ENCODE measurements around the gene ADGRD1.

The ADGRD1 gene

DNA sequence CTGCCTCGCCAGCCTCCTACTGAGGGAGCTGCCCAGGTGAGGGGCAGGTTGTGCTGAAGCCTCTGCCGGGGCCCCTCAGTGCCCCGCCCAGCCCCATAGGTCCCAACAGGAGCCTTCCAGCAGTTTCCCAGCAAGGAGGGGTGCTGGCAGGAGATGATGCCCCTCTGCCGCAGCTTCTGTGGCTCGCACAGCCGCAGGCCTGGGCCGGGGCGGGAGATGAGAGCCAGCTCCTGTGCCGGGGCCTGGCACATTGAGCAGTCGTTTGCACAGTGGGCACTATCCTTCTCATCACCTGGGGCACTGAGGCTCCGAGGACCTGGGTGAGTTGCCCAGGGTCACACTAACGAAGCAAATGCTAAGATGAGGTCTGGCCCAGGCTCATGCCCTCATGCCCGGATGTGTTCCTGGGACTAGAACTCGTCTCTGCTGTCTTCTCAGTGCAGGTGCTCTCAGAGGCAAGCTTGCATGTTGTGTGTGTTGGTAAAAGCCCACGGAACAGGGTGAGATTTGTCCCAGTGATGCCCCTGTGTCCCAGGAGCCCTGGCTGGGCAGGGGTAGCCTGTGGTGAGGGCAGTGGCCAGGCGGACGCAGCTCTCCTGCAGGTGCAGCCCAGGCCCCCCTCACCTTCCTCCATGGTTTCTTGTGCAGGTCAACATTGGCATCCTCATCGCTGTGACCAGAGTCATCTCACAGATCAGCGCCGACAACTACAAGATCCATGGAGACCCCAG is 177.5 kb downstream of the ADGRD1 start:
- no peak overlapping the region for H3K27ac ChIP-seq (ENCODE audit: low read length, poor library complexity, severe bottlenecking)
- H3K23ac ChIP-seq (ENCODE audit: low read length in 2 of 2) = no peak overlapping the region
- H3K9ac ChIP-seq (ENCODE audit: low read length) = no peak overlapping the region
- no peak overlapping the region for H4K91ac ChIP-seq (ENCODE audit: low read length)
- no peak overlapping the region for H3K4me3 ChIP-seq (ENCODE audit: insufficient read depth in 1 of 2, low read depth in 1 of 2, low read length in 2 of 2)
- no peak overlapping the region for H3K4me2 ChIP-seq (ENCODE audit: low read length, poor library complexity, severe bottlenecking)
- no peak for DNase-seq
- no peak overlapping the region for H2AFZ ChIP-seq (ENCODE audit: low read depth, low read length)
- H2BK5ac ChIP-seq (ENCODE audit: low read depth, low read length, poor library complexity, severe bottlenecking) = no peak overlapping the region
- WGBS = 88% methylated on average over 20 of the region's 20 CpGs
- no peak overlapping the region for H3K18ac ChIP-seq (ENCODE audit: low read depth in 1 of 2, low read length in 2 of 2)
- H3K4me1 ChIP-seq (ENCODE audit: control insufficient read depth, insufficient read depth, low read depth, low read length) = peaks cover 4% of the 10 kb centered on the region
- H2BK12ac ChIP-seq (ENCODE audit: low read length in 2 of 2) = no peak overlapping the region
- H3K27me3 ChIP-seq (ENCODE audit: control insufficient read depth in 1 of 2, insufficient read depth in 1 of 2, low read length in 2 of 2) = peaks cover 0 to 12% of the 10 kb centered on the region in 2 experiments
- no peaks in the 10 kb centered on the region for H3K79me1 ChIP-seq (replicated peaks; ENCODE audit: low read length, poor library complexity, severe bottlenecking)
- H3K9me3 ChIP-seq (ENCODE audit: control insufficient read depth, low read length) = no peaks in the 10 kb centered on the region
- H3K4ac ChIP-seq (ENCODE audit: low read depth in 1 of 2, low read length in 2 of 2) = no peak overlapping the region
- no peak overlapping the region for H2BK120ac ChIP-seq (ENCODE audit: low read depth, low read length)
- H2BK15ac ChIP-seq (ENCODE audit: low read depth, poor library complexity, severe bottlenecking) = no peak overlapping the region
- no peak overlapping the region for H2AK5ac ChIP-seq (ENCODE audit: low read length, severe bottlenecking)
- no peaks in the 10 kb centered on the region for H3K36me3 ChIP-seq (ENCODE audit: control insufficient read depth in 1 of 2, insufficient read depth in 2 of 2, low read depth in 1 of 2, low read length in 2 of 2)
- no peak overlapping the region for H3K14ac ChIP-seq (ENCODE audit: low read length in 2 of 2)
- no peak overlapping the region for H4K8ac ChIP-seq (ENCODE audit: low read length)

GRCh38 chr12:131131808-131132117 is 178.1 kb downstream of the ADGRD1 start:
- WGBS = 85% methylated on average over 10 of the region's 10 CpGs

DNA sequence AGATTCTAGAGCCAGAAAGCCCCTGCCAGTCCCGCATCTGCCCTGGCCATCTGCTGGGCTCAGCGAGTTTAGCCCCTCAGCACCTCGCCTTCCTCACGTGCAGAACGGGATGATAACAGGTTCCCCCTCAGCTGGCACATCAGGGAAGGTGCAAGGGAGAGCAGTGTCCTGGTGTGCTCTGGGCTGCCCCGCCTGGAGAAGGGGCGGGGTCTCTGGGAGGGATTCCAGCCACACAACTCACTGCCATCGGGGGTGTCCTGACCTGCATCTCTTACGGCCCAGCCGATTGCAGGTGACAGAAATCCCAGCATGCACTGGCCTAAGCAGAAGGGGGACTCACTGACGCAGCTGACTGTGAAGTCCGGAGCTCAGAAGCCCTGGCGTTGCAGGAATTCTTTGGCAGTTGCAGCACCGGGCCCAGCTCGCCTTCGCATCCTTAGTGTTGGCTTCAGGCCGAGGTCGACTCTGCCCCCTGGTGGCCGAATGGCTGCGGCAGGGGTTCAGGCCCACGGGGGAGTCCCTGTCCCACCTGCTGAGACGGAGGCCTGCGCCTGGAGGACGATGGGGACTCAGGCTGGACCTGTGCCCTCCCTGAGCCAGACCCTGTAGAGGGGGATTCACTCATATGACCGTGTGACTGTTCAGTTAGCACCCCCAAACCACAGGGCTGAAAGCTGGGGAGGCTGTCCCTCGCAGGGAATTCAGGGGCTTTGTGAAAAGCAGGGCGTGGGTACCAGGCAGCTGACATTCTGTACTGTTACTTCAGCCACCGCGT is 178.6 kb downstream of the ADGRD1 start:
- no peak overlapping the region for H4K91ac ChIP-seq (ENCODE audit: low read length)
- H2BK15ac ChIP-seq (ENCODE audit: low read depth, poor library complexity, severe bottlenecking) = no peak overlapping the region
- no peak overlapping the region for H2BK5ac ChIP-seq (ENCODE audit: low read depth, low read length, poor library complexity, severe bottlenecking)
- no peak overlapping the region for H2BK120ac ChIP-seq (ENCODE audit: low read depth, low read length)
- DNase-seq = peak; percentile 20
- H3K9ac ChIP-seq (ENCODE audit: low read length) = peak overlapping the region; percentile 39
- H2AFZ ChIP-seq (ENCODE audit: low read depth, low read length) = no peak overlapping the region
- no peak overlapping the region for H3K27ac ChIP-seq (ENCODE audit: low read length, poor library complexity, severe bottlenecking)
- H3K27me3 ChIP-seq (ENCODE audit: control insufficient read depth in 1 of 2, insufficient read depth in 1 of 2, low read length in 2 of 2) = peaks cover 0 to 12% of the 10 kb centered on the region in 2 experiments
- H3K9me3 ChIP-seq (ENCODE audit: control insufficient read depth, low read length) = no peaks in the 10 kb centered on the region
- H3K36me3 ChIP-seq (ENCODE audit: control insufficient read depth in 1 of 2, insufficient read depth in 2 of 2, low read depth in 1 of 2, low read length in 2 of 2) = no peaks in the 10 kb centered on the region
- H3K4me2 ChIP-seq (ENCODE audit: low read length, poor library complexity, severe bottlenecking) = peak overlapping the region; percentile 29
- no peak overlapping the region for H2AK5ac ChIP-seq (ENCODE audit: low read length, severe bottlenecking)
- no peaks in the 10 kb centered on the region for H3K79me1 ChIP-seq (replicated peaks; ENCODE audit: low read length, poor library complexity, severe bottlenecking)
- H3K4ac ChIP-seq (ENCODE audit: low read depth in 1 of 2, low read length in 2 of 2) = no peak overlapping the region
- no peak overlapping the region for H3K14ac ChIP-seq (ENCODE audit: low read length in 2 of 2)
- WGBS = 21% methylated on average over 29 of the region's 29 CpGs
- H3K18ac ChIP-seq (ENCODE audit: low read depth in 1 of 2, low read length in 2 of 2) = no peak overlapping the region
- H3K23ac ChIP-seq (ENCODE audit: low read length in 2 of 2) = no peak overlapping the region
- H3K4me1 ChIP-seq (ENCODE audit: control insufficient read depth, insufficient read depth, low read depth, low read length) = peaks cover 4% of the 10 kb centered on the region
- H4K8ac ChIP-seq (ENCODE audit: low read length) = no peak overlapping the region
- H3K4me3 ChIP-seq (ENCODE audit: insufficient read depth in 1 of 2, low read depth in 1 of 2, low read length in 2 of 2) = peak overlapping the region in 1 of 2 experiments; percentile 2
- H2BK12ac ChIP-seq (ENCODE audit: low read length in 2 of 2) = no peak overlapping the region

More at GRCh38 chr12:131131808-131132117, 178.1 kb downstream of the ADGRD1 start:
- H3K36me3 ChIP-seq (ENCODE audit: control insufficient read depth in 1 of 2, insufficient read depth in 2 of 2, low read depth in 1 of 2, low read length in 2 of 2) = no peaks in the 10 kb centered on the region
- no peak overlapping the region for H2BK5ac ChIP-seq (ENCODE audit: low read depth, low read length, poor library complexity, severe bottlenecking)
- H3K79me1 ChIP-seq (replicated peaks; ENCODE audit: low read length, poor library complexity, severe bottlenecking) = no peaks in the 10 kb centered on the region
- peaks cover 4% of the 10 kb centered on the region for H3K4me1 ChIP-seq (ENCODE audit: control insufficient read depth, insufficient read depth, low read depth, low read length)
- no peak overlapping the region for H2BK120ac ChIP-seq (ENCODE audit: low read depth, low read length)
- peaks cover 0 to 12% of the 10 kb centered on the region in 2 experiments for H3K27me3 ChIP-seq (ENCODE audit: control insufficient read depth in 1 of 2, insufficient read depth in 1 of 2, low read length in 2 of 2)
- H3K9ac ChIP-seq (ENCODE audit: low read length) = peak overlapping the region; percentile 39
- H3K27ac ChIP-seq (ENCODE audit: low read length, poor library complexity, severe bottlenecking) = no peak overlapping the region
- no peak overlapping the region for H2BK12ac ChIP-seq (ENCODE audit: low read length in 2 of 2)
- H3K4me3 ChIP-seq (ENCODE audit: insufficient read depth in 1 of 2, low read depth in 1 of 2, low read length in 2 of 2) = no peak overlapping the region
- no peak overlapping the region for H3K18ac ChIP-seq (ENCODE audit: low read depth in 1 of 2, low read length in 2 of 2)
- no peak overlapping the region for H4K8ac ChIP-seq (ENCODE audit: low read length)
- H2AK5ac ChIP-seq (ENCODE audit: low read length, severe bottlenecking) = no peak overlapping the region
- H3K4me2 ChIP-seq (ENCODE audit: low read length, poor library complexity, severe bottlenecking) = no peak overlapping the region
- no peak overlapping the region for H3K23ac ChIP-seq (ENCODE audit: low read length in 2 of 2)
- no peak overlapping the region for H4K91ac ChIP-seq (ENCODE audit: low read length)
- DNase-seq = no peak
- no peaks in the 10 kb centered on the region for H3K9me3 ChIP-seq (ENCODE audit: control insufficient read depth, low read length)
- H2AFZ ChIP-seq (ENCODE audit: low read depth, low read length) = no peak overlapping the region
- no peak overlapping the region for H3K4ac ChIP-seq (ENCODE audit: low read depth in 1 of 2, low read length in 2 of 2)
- H3K14ac ChIP-seq (ENCODE audit: low read length in 2 of 2) = no peak overlapping the region
- H2BK15ac ChIP-seq (ENCODE audit: low read depth, poor library complexity, severe bottlenecking) = no peak overlapping the region
